GM18909 (cell line): ENCODE measurements around the gene RAET1E.
"Not testable (repeated sequence)": the region's sequence is repeated elsewhere in the genome, so short reads cannot be mapped to it uniquely, and the experiment has no call there.

ENCODE experiments used
- ATAC-seq: cut with Tn5 transposase; IDR thresholded peaks from one replicate; pipeline ENCODE4 v1.9.1; 2021; ENCODE audit warnings: mild to moderate bottlenecking; ENCODE audit not compliant: unreplicated experiment, poor library complexity

Gene RAET1E

GRCh38 chr6:149931501-149931900, 33.6 kb upstream of the RAET1E start:
- no peak for ATAC-seq

DNA sequence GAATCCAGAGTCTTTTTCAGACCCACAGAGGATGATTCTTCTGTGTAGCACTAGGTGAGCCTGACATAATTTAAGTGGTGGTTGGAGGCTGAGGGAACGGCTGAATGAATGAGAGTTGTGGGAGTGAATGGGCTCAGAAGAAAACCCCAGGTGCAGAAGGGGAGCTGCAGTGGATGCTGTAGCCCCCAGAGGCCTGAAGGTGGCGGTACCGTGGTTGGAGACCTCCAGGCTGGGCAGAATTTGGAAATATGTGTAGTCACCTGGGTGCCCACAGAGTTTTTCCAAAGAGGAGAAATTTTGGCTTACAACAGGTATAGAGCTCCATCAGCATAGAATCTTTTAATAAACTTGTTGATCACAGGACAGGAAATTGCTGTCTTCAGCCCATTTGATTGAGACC, 31.5 kb upstream of the RAET1E start:
- ATAC-seq: no peak

DNA sequence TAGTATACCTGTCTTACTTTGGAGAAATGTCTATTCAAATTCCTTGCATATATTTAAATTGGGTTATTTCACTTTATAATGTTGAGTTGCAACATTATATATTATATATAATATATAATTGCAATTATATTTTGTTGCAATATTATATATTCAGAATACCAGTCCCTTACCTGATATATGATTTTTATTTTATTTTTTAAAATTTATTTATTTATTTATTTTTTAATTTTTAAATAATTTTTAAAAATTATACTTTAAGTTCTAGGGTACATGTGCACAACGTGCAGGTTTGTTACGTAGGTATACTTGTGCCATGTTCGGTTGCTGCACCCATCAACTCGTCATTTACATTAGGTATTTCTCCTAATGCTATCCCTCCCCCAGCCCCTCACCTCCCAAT, 29.1 kb upstream of the RAET1E start:
- not testable (repeated sequence) for ATAC-seq

GRCh38 chr6:149925974-149926777, 28.3 kb upstream of the RAET1E start:
- peak; percentile 75 for ATAC-seq

- no peak for ATAC-seq
Measured at GRCh38 chr6:149925253-149925973, 27.5 kb upstream of the RAET1E start.

DNA sequence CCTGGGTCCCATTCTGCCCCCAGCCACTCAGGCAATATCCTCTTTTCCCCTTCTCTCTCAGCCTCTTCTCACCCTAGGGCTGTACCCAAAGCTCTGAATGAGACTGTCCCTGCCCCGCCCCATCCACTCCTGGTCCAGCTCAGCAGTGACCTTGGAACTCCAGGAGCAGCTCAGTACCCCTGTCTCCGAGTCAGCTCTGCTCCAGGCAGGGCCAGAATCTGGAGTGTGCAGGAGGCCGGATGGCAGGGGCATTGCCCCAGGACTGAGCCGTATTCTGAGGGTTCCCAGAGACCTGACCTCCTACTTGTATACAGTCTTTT, 27.0 kb upstream of the RAET1E start:
- no peak for ATAC-seq

GRCh38 chr6:149924206-149924932, 26.5 kb upstream of the RAET1E start:
- no peak for ATAC-seq

GRCh38 chr6:149923327-149923986, 25.5 kb upstream of the RAET1E start:
- no peak for ATAC-seq

DNA sequence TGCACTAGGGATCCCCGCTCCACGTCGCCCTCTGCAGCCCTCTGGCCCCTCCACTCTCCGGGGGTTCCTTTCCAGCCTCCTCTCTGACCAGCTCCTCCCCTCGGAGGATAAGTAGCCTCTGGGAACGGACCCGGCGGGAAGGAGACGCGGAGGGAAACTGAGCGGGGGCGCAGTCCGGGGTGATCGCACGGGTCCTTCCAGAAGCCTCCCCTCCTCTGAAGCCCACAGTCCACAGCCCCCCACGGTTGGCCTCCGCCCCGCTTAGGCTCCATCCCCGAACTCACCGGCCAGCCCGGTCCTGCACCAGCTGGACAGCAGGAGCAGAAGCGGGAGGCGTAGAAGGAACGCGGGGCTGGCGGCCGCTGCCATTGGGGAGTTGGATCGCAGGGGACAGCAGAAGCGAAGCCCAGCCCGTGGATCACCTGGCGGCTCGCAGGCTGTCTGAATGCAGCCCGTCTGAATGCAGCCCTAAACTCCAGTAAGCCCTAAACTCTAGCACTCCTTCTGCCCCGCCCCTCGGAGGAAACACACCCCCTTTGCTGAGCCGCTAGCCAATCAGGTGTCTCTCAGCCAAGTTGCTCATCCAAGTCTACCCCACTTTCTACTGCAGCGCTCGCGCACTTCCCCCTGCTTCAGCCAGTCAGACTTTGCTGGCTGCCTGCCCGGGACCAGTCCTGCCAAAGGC, 24.9 kb upstream of the RAET1E start, which contains the start of gene RAET1G:
Gene RAET1G (minus strand): TSS at position 480 of the 685 bp plus-strand sequence. CDS start 111 bp downstream, at position 369.
- ATAC-seq: peak; percentile 67

DNA sequence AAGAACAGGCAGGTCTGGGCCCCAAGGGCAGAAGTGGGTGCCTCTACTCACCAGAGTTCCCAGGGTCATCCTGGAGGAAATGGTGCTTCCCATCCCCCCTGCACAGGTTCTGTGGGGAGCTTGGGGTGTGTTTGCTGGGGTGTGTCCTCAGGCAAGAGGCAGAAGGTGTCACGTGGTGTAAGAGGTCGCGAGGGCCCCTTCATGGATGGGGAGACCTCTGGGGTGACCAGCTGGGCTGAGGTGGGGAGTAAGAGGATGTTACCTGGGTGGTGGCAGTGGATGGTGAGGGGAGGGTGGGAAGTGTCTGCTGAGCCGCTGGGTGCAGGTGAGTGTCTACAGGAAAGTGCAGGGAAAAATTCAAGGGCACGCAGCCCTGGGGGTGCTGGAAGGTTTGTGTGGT, 24.2 kb upstream of the RAET1E start:
- not testable (repeated sequence) for ATAC-seq

GRCh38 chr6:149921361-149921760, 23.4 kb upstream of the RAET1E start:
- no peak for ATAC-seq

DNA sequence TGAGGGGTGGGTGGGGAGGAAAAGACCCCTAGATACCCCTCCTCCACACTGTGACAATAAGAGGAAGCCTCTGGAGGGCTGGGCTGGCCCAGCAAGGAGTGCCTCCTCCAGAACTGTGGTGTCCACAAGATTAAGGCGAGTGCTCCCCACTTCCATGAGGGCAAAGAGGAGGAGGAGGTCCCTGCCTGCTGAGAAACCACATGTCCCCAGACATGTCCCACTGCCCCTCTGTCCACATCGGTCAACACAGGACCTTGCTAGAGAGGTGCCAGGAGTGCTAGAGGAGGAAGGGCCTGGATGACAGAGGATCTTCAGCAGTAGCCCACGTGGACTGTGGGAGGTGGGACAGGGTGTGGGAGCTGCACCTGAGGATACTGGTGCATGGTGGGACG, 21.9 kb upstream of the RAET1E start:
- ATAC-seq: no peak

DNA sequence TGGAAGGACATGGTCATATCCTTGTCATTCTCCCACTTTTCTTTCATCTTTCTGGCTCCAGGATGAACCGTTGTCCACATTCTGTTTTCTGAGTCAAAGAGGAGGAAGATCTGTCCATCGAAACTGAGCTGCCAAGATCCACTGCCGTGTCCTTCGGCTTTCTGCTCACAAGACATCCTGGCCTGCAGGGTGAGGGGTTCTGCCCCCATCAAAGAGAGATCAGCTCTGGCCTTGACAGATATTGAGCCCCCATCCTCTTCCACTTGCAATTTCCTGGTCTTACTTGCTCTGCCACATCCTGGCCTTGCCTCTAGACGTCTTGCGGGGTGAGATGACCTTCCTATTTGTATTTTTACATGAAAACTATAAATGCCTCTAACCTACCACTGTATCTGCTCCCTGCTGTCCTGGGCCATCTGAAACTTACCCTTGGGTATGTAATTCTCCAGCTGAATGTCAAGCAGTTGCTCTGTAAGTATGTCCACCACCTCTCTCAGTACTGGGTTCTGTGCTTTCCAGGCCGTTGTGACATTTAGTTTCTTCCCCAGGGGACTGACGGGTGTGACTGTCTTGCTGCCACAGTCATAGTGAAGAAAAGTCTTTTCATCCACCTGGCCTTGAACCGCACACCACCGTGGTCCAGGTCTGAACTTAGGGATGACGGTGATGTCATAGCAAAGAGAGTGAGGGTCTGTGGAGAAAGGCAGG, 21.4 kb upstream of the RAET1E start:
- ATAC-seq: not testable (repeated sequence)

- no peak for ATAC-seq
Measured at GRCh38 chr6:149918151-149918905, 20.4 kb upstream of the RAET1E start.

GRCh38 chr6:149917679-149918078, 19.8 kb upstream of the RAET1E start:
- no peak for ATAC-seq

DNA sequence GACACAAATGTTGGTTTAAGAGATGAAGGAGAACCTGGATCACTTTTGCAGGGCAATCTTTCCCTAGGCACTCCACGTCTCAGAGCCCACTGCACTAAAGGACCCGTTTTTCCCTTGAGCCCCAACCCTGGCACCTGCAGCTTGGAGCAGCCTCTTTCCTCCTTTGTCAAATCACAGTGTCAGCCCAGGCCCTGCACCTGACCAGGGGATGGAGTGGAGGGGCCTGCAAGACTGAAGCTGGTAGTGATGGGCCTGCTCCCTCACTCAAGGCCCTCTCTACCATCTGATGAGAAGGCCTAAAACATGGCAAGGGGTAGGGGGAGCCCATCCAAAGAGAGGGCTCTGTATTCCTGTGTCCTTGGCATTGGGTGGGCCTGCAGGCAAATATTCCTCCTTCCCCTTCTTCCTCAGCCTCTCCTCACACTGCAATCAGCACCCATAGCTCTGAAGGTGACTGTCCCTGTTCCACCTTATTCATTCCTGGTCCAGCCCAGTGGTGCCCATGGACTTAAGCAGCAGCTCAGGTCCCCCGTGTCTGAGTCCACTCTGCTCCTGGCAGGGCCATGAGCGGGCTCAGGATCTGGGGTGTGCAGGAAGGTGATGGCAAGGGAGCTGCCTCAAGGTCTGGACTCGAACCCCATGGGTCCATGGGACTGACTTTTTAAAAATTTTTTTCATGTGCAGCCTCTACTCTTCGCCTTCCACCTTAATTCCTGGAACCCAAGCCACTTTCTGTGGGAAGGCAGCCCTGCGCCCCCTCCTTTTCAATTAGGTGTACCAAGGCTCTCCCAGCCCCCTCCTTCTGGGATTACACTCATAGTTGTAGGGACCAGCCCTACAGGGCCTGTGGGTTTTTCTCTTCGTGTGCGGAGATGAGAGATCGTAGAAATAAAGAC, 18.3 kb upstream of the RAET1E start:
- no peak for ATAC-seq

- no peak for ATAC-seq
Measured at GRCh38 chr6:149913540-149914240, 15.8 kb upstream of the RAET1E start.
